Sigmoid colon (tissue), 7 donors: ENCODE results near the gene MAPRE3. TPM values are rescaled to one million over a fixed set of nuclear protein-coding genes. Genes with fewer than 3 reads are reported as not detected.

Experiments used
- DNase-seq: peaks from one replicate; pipeline ENCODE4 v3.0.0-alpha.2; 2019
- H3K27ac ChIP-seq, 4 donors: fragments of 200-600 bp; sonication (generic); one replicate each; pipeline ENCODE4 v1.5.1; 2016 to 2019; ENCODE audit warnings: mild to moderate bottlenecking in 1 of 4
- H3K27me3 ChIP-seq, 3 donors: fragments of 200-600 bp; sonication (generic); one replicate each; pipeline ENCODE4 v1.5.1; 2019; ENCODE audit warnings: mild to moderate bottlenecking in 1 of 3
- H3K36me3 ChIP-seq, 4 donors: fragments of 200-600 bp; sonication (generic); one replicate each; pipeline ENCODE4 v1.5.1; 2016 to 2019
- H3K4me1 ChIP-seq, 4 donors: fragments of 200-600 bp; sonication (generic); one replicate each; pipeline ENCODE4 v1.5.1; 2017 to 2019
- H3K4me3 ChIP-seq, 4 donors: fragments of 200-600 bp; sonication (generic); one replicate each; pipeline ENCODE4 v1.5.1; 2017 to 2019; ENCODE audit warnings: mild to moderate bottlenecking in 2 of 4, moderate library complexity in 1 of 4
- H3K9me3 ChIP-seq, 4 donors: fragments of 200-600 bp in 3 of 4; sonication (generic) in 3 of 4; one replicate each; pipeline versions ENCODE4 v1.5.1 to v1.6.1; 2013 to 2019
- EP300 ChIP-seq, 4 donors: sonication (generic); formaldehyde crosslinking; IDR thresholded peaks; one replicate each; pipeline ENCODE4 v1.6.1; 2017; ENCODE audit warnings: antibody characterized with exemption in 4 of 4
- POLR2A ChIP-seq, 2 donors: fragments of 450-650 bp; IDR thresholded peaks; one replicate each; pipeline ENCODE4 v1.6.1; 2016; ENCODE audit warnings: antibody characterized with exemption in 2 of 2, mild to moderate bottlenecking in 2 of 2, moderate library complexity in 2 of 2
- POLR2AphosphoS5 ChIP-seq, 4 donors: sonication (generic); formaldehyde crosslinking; IDR thresholded peaks; one replicate each; pipeline ENCODE4 v1.6.1; 2017; ENCODE audit warnings: antibody characterized with exemption in 4 of 4
- WGBS, 2 donors: extraction: QIAGEN DNeasy Blood & Tissue Kit; methylation state at CpG; one replicate each; pipeline ENCODE4 v1.1.7; 2013; 5-methylcytosine and 5-hydroxymethylcytosine counted together
- intact Hi-C: fragments of 100-400 bp; cut with DNase I; formaldehyde crosslinking; loops from one replicate; pipeline ENCODE4 v1.15.1; 2023
- polyA plus RNA-seq, 3 donors: library from polyadenylated mRNA; stranded (reverse); fragments of 200-250 nt; gene quantifications; one replicate each; pipeline ENCODE4 v1.2.3, GENCODE V29; 2013
- total RNA-seq, 4 donors: library from RNA; depleted of rRNA; stranded (reverse); fragments of >200 nt; gene quantifications; one replicate each; pipeline ENCODE4 v1.1.0, GENCODE V29; 2016
- TF ChIP-seq, protein P1 (sequence below), 4 experiments: fragments of 450-650 bp in 3 of 4; fragments of 200-600 bp in 1 of 4; IDR thresholded peaks; one replicate each; pipeline ENCODE4 v1.5.1; 2016 to 2019; ENCODE audit warnings: antibody characterized with exemption in 4 of 4, mild to moderate bottlenecking in 3 of 4, moderate library complexity in 2 of 4
- donor health status: healthy with polysubstance abuse.
- donor health status: Bipolar disorder and iron deficiency.
- donor health status: healthy.

The MAPRE3 gene
- total and polyA plus RNA-seq, 7 donors: 5.1 to 73.3 (median 15.6) TPM

DNA sequence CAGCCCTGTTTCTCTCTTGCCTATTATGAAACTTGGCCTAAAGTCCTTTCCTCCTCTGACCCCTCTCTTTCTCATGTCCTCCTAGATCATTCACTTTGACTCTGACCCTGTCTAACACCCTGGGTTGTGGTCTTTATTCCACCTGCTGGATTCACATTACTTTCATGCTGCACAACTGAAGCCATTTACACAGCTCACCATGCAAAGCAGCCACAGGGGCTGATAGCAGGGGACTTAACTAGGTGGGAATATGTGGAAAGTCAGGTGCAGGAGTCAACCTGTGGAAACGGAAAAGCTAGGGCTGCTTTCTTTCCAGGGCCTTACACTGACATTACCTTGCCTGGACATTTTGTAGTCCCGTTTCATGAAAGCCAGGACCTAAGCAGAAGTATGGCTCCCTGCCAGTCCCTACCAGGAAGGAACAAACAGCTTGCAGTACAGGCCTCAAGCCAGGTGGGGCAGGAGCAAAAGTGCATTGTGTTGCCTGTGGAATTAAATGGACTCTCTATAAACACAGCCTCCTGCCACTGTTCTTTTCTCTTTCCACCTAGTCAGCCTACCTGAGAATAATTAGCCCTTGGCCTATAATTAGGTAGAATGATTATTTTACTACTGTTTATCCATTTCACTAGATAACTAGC lies 11.8 kb downstream of the MAPRE3 start:
- 12 to 34% methylated on average over 2 of the region's 2 CpGs for WGBS, 2 donors

DNA sequence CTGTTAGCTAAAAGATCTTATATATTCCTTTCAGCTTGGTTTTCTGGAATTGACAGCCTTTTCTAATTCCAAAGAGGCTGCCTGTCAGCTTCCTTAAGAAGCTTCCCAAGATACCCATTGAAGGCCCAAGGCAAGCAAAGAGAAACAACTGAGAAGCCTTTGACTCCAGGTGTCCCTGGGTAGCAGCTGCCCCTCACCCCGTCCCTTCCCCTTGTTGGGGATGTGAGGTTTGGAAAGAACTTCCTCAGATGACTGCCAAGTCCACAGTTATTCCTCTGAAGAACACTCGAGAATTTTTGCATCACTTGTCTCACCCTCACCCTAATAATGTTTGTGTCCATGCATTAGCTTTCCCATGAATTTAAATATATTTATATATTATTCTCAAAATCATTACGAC lies 13.3 kb downstream of the MAPRE3 start:
- Histone ChIP-seq H3K4me1 (peaks cover 0 to 28% (median 20%) of the 10 kb centered on the region in 4 donors), H3K27me3 (no peaks in the 10 kb centered on the region), H3K4me3 (no peak overlapping the region), H3K36me3 (no peaks in the 10 kb centered on the region), H3K9me3 (no peaks in the 10 kb centered on the region), H3K27ac (no peak overlapping the region)
- TF ChIP-seq POLR2A (IDR thresholded peaks at IDR 0.05): no peak
- no peak for TF ChIP-seq EP300 (IDR thresholded peaks at IDR 0.05)
- no peak for TF ChIP-seq POLR2AphosphoS5 (IDR thresholded peaks at IDR 0.05)
- TF ChIP-seq, protein P1, sequence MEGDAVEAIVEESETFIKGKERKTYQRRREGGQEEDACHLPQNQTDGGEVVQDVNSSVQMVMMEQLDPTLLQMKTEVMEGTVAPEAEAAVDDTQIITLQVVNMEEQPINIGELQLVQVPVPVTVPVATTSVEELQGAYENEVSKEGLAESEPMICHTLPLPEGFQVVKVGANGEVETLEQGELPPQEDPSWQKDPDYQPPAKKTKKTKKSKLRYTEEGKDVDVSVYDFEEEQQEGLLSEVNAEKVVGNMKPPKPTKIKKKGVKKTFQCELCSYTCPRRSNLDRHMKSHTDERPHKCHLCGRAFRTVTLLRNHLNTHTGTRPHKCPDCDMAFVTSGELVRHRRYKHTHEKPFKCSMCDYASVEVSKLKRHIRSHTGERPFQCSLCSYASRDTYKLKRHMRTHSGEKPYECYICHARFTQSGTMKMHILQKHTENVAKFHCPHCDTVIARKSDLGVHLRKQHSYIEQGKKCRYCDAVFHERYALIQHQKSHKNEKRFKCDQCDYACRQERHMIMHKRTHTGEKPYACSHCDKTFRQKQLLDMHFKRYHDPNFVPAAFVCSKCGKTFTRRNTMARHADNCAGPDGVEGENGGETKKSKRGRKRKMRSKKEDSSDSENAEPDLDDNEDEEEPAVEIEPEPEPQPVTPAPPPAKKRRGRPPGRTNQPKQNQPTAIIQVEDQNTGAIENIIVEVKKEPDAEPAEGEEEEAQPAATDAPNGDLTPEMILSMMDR (IDR thresholded peaks at IDR 0.05): no peak
- no peak for DNase-seq
- intact Hi-C loops: no loop called here
- WGBS, 2 donors: 74 to 83% methylated on average over 3 of the region's 3 CpGs

More for the DNA sequence above, 11.8 kb downstream of the MAPRE3 start:
- Histone ChIP-seq H3K36me3 (no peaks in the 10 kb centered on the region), H3K9me3 (no peaks in the 10 kb centered on the region), H3K27ac (peak overlapping the region in 2 of 4 donors; percentile 39 to 57), H3K4me3 (no peak overlapping the region), H3K27me3 (no peaks in the 10 kb centered on the region), H3K4me1 (peaks cover 0 to 28% (median 20%) of the 10 kb centered on the region in 4 donors)
- DNase-seq: peak; percentile 90
- intact Hi-C loops: no loop called here
- no peak for TF ChIP-seq EP300 (IDR thresholded peaks at IDR 0.05)
- TF ChIP-seq POLR2A (IDR thresholded peaks at IDR 0.05): no peak
- peak in 1 of 4 donors; percentile 46 for TF ChIP-seq POLR2AphosphoS5 (IDR thresholded peaks at IDR 0.05)
- TF ChIP-seq, protein P1 (IDR thresholded peaks at IDR 0.05): peak in 3 of 4 experiments; percentile 38 to 54 (median 50)

DNA sequence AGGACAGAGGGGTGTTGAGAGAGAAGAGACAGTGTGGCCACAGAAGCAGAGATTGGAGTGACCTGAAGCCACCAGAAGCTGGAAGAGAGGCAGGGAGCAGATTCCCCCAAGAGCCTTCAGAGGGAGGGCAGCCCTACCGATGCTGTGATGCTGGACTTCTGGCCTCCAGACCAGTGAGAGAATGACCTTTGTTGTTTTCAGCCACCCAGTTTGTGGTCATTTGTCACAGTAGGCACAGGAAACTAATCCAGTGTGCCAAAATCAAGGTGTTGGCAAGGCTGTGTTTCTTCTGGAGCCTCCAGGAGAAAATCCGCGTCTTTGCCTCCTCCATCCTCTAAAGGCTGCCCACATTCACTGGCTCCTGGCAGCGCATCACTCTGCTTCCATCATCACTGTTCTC lies 15.4 kb downstream of the MAPRE3 start:
- intact Hi-C loops: no loop called here
- DNase-seq: no peak
- Histone ChIP-seq H3K27me3 (no peaks in the 10 kb centered on the region), H3K27ac (no peak overlapping the region), H3K9me3 (no peaks in the 10 kb centered on the region), H3K4me1 (peaks cover 0 to 21% (median 20%) of the 10 kb centered on the region in 4 donors), H3K4me3 (no peak overlapping the region), H3K36me3 (no peaks in the 10 kb centered on the region)
- 95 to 96% methylated on average over 4 of the region's 4 CpGs for WGBS, 2 donors
- TF ChIP-seq, protein P1 (IDR thresholded peaks at IDR 0.05): no peak
- TF ChIP-seq EP300 (IDR thresholded peaks at IDR 0.05): no peak
- no peak for TF ChIP-seq POLR2A (IDR thresholded peaks at IDR 0.05)
- no peak for TF ChIP-seq POLR2AphosphoS5 (IDR thresholded peaks at IDR 0.05)

DNA sequence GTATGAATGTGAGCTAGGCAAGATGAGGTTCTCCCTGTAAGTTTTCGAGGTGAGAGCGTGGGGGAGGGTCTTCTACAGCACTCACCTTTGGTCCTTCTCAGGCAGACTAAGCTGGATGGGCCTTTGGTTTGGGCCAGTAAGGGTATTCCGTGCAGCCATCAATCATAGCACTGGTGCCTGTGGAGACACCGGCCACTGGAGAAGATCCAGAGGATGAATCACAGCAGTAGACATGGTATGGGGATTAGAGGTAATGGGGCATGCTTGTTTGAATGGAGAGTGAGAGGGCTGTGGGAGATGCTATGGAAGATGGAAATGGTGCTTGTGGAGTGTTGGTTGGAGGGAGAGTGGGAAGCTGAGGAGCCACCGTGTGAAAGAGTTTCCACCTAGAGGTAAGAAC lies 16.1 kb downstream of the MAPRE3 start:
- TF ChIP-seq, protein P1 (IDR thresholded peaks at IDR 0.05): no peak
- TF ChIP-seq POLR2AphosphoS5 (IDR thresholded peaks at IDR 0.05) (no peak), EP300 (IDR thresholded peaks at IDR 0.05) (no peak), POLR2A (IDR thresholded peaks at IDR 0.05) (no peak)
- H3K27ac ChIP-seq: no peak overlapping the region
- 90 to 94% methylated on average over 5 of the region's 5 CpGs for WGBS, 2 donors

More for the DNA sequence above, 16.1 kb downstream of the MAPRE3 start:
- Histone ChIP-seq H3K4me3 (no peak overlapping the region), H3K27me3 (no peaks in the 10 kb centered on the region), H3K9me3 (no peaks in the 10 kb centered on the region), H3K4me1 (peaks cover 0 to 13% (median 12%) of the 10 kb centered on the region in 4 donors), H3K36me3 (no peaks in the 10 kb centered on the region)
- intact Hi-C loops: no loop called here
- DNase-seq: no peak
